HG03066 (cell line): ENCODE measurements around the gene HOXA4.

ENCODE experiments used
- ATAC-seq: cut with Tn5 transposase; IDR thresholded peaks from one replicate; pipeline ENCODE4 v1.9.1; 2021; ENCODE audit warnings: low read depth; ENCODE audit not compliant: unreplicated experiment

HOXA4 gene

DNA sequence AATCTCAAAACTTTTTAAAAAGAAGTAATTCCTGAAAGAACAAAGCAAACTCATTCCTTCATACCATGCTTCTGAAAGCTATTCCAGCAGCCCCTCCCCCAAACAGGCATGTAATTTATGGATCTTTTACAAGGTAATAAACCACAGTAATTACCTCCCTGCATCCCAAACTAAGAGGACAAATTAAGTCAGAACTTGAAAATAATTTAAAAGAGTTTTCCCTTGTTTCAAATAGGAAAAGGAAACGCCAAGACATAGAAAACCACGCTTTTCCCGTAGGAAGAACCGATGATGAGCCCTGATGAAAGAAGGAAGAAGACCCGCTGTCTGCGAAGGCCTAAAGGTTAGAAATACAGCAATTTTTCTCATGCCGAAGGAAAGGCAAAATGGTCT, 8.9 kb downstream of the HOXA4 start:
- no peak for ATAC-seq

GRCh38 chr7:27119412-27119911, 11.1 kb downstream of the HOXA4 start:
- ATAC-seq: no peak

DNA sequence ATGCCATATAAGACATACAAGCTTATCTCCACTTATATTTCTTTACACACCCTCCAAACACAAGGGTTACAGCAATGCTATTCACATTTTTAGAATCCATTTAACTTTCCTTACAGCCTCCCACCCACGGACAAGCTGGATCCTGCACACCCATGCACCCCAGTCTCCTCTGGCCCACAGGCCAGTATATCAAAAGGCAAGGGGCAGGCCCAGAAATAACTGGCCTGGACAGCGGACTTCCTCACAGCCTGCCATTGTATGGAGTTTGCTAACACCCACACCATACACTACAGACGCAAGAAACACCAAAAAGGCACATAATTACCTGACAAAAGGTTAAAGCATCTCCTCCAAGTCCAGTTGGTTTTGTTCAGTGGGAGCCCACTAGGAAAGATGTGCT, 12.0 kb downstream of the HOXA4 start:
- ATAC-seq: no peak

DNA sequence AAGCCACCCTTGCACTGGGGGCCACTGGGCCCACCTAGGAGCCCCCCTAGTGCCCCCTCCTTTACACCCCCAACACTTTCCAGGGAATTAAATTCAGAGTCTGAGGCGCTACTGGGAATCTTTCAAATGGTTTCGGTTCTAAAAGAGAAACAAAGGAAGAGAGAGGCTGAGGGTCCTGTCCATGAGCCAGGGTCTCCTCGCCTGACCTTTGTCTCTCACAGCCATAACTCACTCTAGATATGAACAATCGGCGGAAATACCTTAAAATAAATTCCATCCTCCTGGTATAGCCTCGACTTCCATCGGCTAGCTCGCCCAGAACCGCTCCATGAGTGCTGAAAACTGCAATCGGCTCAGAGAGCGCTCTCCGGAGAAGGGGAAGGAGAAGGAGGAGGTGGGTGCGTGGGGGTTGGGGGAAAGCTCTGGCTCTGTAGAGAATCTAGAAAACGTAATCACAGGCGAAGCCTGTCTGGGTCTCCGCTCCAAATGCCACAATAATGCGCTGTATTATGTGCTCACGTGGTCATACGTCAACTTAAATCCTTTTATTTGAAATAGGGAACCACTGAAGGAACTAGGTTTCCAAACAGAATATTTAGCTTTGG, 12.6 kb downstream of the HOXA4 start:
- no peak for ATAC-seq

DNA sequence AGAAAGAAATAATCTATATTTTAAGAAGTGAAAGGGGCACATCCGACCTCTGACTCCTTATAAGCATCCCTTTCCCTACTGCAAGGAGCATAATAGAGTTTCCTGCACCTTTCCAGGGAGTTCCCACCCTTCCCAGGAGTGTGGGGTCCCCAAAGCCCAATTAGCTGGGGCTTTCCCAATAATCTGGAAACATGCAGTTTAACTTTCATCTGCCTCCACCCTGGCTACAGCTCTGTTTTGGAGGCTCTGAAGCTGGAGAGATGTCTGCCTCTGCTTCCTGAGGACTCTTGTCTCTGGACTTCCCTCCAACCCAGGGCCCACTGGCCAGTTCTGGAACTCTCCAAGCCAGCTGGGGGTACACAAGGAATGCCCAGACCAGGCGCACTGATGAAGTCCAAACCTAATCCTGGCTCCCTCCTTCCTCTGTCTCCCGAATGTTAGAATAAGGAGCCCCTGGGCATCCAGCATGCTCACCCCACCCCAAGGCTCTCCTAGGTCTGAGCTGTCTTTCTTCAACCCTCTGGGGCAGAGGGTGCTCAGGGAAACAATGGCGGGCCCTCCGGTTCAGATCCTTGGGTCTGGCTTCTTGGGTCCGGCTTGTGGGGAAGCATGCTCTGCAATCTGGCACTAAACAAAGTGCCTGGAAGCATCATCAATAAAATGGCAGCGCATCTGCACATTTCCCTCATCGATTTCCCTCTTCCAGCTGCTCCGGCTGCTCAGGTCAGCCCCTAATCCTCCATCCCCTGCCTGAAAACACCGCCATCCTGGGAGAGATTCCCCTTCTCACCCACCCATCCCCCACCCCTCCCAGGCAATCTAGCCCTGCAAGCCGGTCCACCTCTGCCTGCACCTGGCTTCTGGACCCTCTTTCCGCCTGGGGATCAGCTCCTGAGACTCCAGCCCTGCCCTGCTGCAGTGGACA, 13.3 kb downstream of the HOXA4 start:
- ATAC-seq: no peak

- no peak for ATAC-seq
These were observed 14.3 kb downstream of the HOXA4 start for GRCh38 chr7:27116031-27116961.

DNA sequence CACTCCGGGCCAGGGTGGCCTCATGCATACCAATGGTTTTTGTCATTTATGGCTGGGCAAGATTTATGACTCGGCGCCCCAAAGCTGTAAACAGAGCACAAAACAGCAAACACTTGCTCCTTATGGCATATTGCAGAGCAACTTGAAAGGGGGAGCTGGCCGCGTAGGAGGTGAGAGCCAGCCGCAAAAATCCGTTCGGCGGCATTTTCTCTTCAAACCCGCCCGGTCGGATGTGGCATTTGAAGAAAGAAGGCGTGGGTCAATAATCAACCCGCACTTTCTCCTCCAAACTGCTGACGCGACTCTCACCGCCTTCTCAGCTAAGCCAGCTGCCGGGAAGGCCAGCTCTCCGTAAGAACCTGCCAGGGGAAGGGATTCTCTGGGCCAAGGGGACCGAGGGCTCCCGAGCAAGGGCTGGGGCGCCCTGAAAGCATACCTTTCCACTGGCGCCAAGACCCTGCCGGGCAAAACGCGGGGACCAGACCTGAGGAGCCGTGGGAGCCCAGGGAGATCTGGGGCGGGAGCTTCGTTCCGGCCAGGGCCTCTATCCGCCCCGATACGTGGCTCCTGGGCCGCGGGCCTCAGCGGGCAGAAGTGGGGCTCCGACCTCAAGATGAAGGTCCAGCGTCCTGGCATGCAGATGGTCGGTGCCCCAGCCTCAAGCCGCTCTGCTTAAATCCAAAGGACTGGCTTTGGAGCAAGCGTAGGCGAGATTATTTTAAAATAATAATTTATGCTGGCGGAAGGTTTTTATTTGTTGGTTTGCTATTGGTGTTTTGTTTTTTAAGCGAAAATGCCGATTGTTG, 15.1 kb downstream of the HOXA4 start:
- no peak for ATAC-seq

GRCh38 chr7:27114881-27115220, 15.7 kb downstream of the HOXA4 start:
- ATAC-seq: no peak

- ATAC-seq: no peak
These were observed 16.4 kb downstream of the HOXA4 start for GRCh38 chr7:27113991-27114769.

DNA sequence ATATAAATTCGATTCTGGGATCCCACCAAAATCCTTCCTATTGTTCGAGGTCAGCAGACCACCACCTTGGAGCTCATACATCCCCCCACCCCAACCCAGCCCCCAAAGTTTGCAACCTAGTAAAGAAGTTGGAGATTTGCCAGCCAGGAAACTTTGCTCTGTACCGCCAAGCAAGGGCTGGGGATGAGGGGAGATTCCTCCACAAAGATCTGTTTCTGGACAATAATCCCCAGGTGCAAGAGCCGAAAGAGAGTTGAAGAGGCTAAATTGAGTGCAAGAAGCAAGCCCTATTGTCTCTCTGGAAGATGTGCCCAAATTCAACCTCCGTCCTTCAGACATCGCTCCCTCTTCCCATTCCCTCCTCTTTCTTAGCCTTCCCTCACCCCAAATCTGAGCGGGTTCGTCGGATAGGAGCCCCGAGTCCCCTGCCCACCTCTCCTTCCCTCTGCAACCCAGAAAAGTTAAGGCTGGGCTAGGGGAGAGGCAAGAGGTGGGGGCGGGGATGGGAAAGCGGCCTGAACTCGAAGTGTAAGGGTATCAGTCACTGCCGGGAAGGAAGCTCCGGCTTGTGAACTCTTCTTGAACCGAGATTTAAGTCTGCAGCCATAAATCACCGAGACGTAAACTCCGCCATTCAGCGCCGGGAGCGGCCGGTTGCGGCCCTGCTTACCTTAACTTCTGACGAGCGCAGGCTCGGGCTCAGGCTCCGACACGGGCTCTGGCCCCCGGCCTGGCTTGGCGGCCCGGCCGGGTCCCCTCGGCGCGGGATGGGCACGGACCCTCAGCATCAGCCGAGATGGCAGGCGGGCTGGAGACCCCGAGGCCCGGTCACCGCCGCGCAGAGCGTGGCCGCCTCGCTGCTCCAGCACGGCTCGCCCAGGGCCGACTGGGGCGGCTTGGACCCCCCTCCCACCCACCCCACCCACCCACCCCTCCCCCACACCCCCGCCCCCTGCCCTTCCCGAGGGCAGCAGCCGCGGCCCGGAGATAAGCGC, 17.3 kb downstream of the HOXA4 start:
- no peak for ATAC-seq

DNA sequence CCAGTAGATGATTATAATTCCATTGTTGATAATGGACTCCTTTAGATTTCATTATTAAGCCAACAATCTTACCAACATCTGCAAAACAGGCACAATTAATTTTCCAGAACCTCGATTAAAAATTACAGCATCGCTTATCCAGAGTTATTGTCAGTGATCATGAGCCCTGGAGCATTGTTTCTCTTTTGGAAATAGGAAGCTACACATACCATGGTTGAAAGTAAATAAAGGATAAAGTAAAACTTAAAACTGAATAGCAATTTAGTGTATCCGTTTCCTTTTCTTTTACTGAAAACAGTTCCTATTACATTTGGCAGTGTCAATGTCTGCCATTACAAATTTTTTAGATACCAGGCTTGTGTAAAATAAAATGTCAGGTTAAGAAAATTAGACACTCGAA, 18.2 kb downstream of the HOXA4 start:
- ATAC-seq: no peak

DNA sequence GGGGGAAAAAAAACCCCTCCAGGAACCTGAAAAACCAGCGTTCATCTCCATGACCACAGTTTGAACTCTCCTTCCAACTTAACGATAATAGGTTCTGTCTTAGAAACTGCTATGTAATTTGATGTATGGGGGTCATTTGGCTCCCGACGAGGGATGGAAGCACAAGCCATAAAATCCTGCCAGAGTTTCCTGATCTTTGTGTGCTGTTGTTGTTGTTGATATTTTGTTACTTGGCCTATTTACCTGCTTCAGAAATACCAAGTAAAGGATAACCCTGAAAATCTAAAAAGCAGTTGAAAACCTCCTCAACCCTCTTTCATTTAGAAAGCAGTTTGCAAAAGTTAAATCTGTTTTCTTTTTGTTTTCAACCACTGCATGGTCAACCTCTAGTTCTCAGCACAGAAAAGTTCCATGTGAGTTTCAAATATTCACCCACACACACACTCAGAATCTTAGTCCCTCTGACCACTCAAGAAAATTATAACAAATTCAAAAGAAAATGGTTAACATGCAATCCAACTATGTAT, 18.7 kb downstream of the HOXA4 start:
- no peak for ATAC-seq

- ATAC-seq: no peak
These were observed 19.4 kb downstream of the HOXA4 start for GRCh38 chr7:27111042-27111750.

DNA sequence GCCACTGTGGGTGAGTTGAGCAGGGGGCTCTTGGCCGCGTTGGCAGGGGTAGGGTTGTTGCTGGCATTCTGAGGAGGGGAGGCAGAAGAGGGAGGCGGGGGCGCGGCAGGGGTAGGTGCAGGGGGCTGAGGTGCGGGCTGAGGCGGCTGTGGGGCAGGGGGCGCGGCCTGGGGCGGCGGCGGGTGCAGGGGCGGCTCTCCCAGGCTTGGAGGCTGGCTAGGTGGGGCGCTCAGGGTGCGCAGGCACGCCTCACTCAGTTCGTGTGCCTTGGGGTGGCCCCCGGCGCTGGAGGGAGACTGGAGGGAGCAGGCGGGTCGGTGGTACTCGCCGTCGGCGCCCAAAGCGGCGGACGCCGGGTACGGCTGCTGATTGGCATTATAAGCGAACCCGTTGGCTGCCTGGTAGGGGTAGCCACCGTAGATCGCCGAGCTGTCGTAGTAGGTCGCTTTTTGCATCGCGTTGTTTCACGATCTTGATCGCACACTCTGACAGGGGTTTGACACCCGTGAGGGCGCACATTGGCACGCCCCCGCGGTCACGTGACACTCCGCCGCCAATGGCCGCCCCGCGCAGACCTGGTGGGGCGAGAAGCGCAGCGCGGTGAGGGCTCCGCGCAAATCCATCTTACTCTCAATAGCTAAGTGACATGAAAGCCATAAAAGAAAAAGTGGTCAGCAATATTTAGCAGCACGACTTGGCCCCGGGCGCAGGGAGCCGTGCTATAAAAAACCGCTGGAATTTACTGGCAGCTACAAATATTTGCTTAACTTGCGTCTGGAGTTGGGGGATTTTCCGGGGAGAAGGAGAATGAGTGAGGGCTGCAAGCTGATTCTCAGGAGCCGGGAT, 20.1 kb downstream of the HOXA4 start:
- ATAC-seq: no peak

DNA sequence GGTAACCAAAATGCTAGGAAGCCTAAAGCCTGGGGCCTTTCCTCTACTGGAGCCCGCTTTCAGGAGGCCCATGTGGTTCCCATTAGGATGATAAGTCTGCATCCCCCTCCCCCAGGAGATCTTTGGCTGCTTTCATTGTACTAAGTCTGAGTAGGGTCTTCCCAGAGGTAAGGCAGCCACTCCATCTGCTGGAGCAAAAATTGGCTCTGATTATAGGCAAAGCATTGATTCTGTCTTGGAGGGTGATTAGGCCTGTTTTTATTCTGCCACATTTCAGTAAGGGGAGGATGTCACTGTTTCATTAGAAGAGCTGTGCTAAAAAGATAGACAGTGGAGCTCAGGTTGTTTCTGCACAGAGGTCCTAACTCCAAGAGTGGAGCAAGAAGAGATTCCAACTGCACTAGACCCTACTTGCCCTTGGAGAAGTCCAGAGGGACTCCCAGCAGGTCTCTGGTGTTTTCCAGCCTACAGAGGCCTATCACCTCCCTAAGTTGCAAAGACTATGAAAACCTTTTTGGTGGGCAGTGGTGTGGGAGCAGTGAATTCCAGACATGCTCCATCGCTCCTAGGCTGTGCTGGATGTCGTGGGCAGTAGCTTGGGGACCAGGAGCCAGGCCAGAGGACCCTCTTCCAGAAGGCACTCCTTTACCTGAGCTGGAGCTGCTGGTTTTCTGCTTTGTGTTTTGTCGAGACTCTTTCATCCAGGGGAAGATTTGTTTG, 20.9 kb downstream of the HOXA4 start:
- ATAC-seq: no peak
